Measurements from ENCODE around the gene E2F3. TPM values are rescaled to one million over a fixed set of nuclear protein-coding genes. Genes with fewer than 3 reads are reported as not detected.

Gene E2F3
- total RNA-seq, 1 experiment from 2014 or later, result 27.1 TPM

GRCh38 chr6:20370801-20371200, 30.9 kb upstream of the E2F3 start (continued):
- TF ChIP-seq POLR2A (IDR thresholded peaks at IDR 0.05; ENCODE audit: borderline replicate concordance, extremely low read depth, insufficient read depth, insufficient read length), result no peak

DNA sequence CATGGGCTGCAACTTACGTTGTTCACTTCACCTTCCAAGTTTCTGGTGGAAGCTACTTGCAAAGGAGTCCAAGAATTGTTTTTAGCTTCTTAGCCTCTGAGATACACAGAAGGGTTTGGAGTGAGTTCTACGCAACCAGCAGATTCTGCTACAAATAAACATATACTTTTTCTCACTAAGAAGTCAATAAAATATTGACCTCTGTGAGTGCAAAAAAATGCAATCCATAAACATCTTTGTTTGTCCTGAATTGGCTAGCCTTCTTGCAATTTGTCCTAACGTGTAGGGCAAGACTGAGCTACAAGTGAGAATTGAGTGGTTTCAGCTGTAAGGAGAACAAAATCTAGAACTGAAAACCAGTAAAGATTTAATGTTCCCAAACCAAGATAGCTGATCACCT, 26.2 kb upstream of the E2F3 start:
- H3K36me3 ChIP-seq (ENCODE audit: control insufficient read depth in 1 of 2, insufficient read depth in 2 of 2, low read length in 2 of 2), result no peaks in the 10 kb centered on the region
- H3K4me3 ChIP-seq (replicated peaks in 1 of 2; ENCODE audit: low read depth in 1 of 2, low read length in 2 of 2), result no peak overlapping the region
- POLR2A ChIA-PET, result no interaction called here
- ATAC-seq (no peak), DNase-seq (ENCODE audit: low read depth, low spot score) (no peak)
- no peak overlapping the region for H3K4me2 ChIP-seq (ENCODE audit: low read length)
- CTCF ChIA-PET, result interaction anchor here (1.5 kb wide), 1 partner anchor 248 kb away, joined by 4 read pairs; no protein-coding TSS in a partner anchor
- H3K79me2 ChIP-seq (ENCODE audit: insufficient read depth, low read length), result no peaks in the 10 kb centered on the region
- no peak for TF ChIP-seq SIN3A (IDR thresholded peaks at IDR 0.05; ENCODE audit: low read depth)
- TF ChIP-seq SP1 (IDR thresholded peaks at IDR 0.05; ENCODE audit: low read depth), result no peak
- TF ChIP-seq POLR2A (IDR thresholded peaks at IDR 0.05; ENCODE audit: borderline replicate concordance, extremely low read depth, insufficient read depth, insufficient read length), result no peak
- no peak for TF ChIP-seq SRF (IDR thresholded peaks at IDR 0.05; ENCODE audit: low read depth)
- no peak for TF ChIP-seq ELF1 (IDR thresholded peaks at IDR 0.05; ENCODE audit: borderline replicate concordance, low read depth)
- TF ChIP-seq, protein P1, sequence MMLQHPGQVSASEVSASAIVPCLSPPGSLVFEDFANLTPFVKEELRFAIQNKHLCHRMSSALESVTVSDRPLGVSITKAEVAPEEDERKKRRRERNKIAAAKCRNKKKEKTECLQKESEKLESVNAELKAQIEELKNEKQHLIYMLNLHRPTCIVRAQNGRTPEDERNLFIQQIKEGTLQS (IDR thresholded peaks at IDR 0.05), result no peak
- TF ChIP-seq ZBTB33 (IDR thresholded peaks at IDR 0.05; ENCODE audit: extremely low read depth, insufficient replicate concordance, low read length), result no peak
- TF ChIP-seq CEBPB (IDR thresholded peaks at IDR 0.05; ENCODE audit: low read depth), result no peak
- no peak for TF ChIP-seq JUND (IDR thresholded peaks at IDR 0.05)
- no peak for TF ChIP-seq CBX3 (IDR thresholded peaks at IDR 0.05; ENCODE audit: low read depth)
- no peak for TF ChIP-seq EZH2 (IDR thresholded peaks at IDR 0.05)
- no peak for TF ChIP-seq POLR2AphosphoS5 (IDR thresholded peaks at IDR 0.05; ENCODE audit: low read depth, low read length)
- TF ChIP-seq CTCF (IDR thresholded peaks at IDR 0.05 in 2 of 3, conservative IDR thresholded peaks at IDR 0.05 in 1 of 3; ENCODE audit: borderline replicate concordance in 1 of 3, insufficient read depth in 1 of 3, low read depth in 2 of 3, low read length in 2 of 3), result no peak
- no peak for TF ChIP-seq YY1 (IDR thresholded peaks at IDR 0.05; ENCODE audit: extremely low read depth, insufficient replicate concordance, low read depth, low read length)
- TF ChIP-seq ZNF274 (IDR thresholded peaks at IDR 0.05; ENCODE audit: low read depth, low read length), result no peak
- no peak for TF ChIP-seq TCF7L2 (IDR thresholded peaks at IDR 0.05; ENCODE audit: borderline replicate concordance, extremely low read depth, insufficient read depth, insufficient read length)
- TF ChIP-seq EGR1 (IDR thresholded peaks at IDR 0.05; ENCODE audit: low read depth), result no peak
- intact Hi-C loops (cut with micrococcal nuclease), result no loop called here
- peaks cover 0 to 5% of the 10 kb centered on the region in 2 experiments; a peak in 1 of 4 replicates for H3K4me1 ChIP-seq (ENCODE audit: control insufficient read depth in 1 of 2, insufficient read depth in 2 of 2, low read length in 2 of 2)
- no peaks in the 10 kb centered on the region for H3K27me3 ChIP-seq (ENCODE audit: insufficient read depth, low read length)
- no peaks in the 10 kb centered on the region for H4K20me1 ChIP-seq (ENCODE audit: insufficient read depth)
- no peak overlapping the region for H3K9ac ChIP-seq (ENCODE audit: low read length)
- no TSS peak for BruUV-seq (replicated peaks)
- H2AFZ ChIP-seq (ENCODE audit: low read depth, low read length, poor library complexity, severe bottlenecking), result no peak overlapping the region
- no peak overlapping the region for H3K27ac ChIP-seq (ENCODE audit: low read depth, low read length)
- RAD21 ChIA-PET (ENCODE audit: low non-redundant PET in 1 of 2, low total read pairs in 2 of 2, uncharacterized antibody in 2 of 2, unreplicated experiment in 2 of 2), result no interaction called here
- no peaks in the 10 kb centered on the region for H3K9me3 ChIP-seq (ENCODE audit: control insufficient read depth in 1 of 2, insufficient read depth in 1 of 2, low read depth in 1 of 2, low read length in 2 of 2)
- no peaks in the 10 kb centered on the region for H3K9me2 ChIP-seq (ENCODE audit: insufficient read depth)
